Measurements from ENCODE around the gene FAT1.
"Not testable (repeated sequence)": the region's sequence is repeated elsewhere in the genome, so short reads cannot be mapped to it uniquely, and the experiment has no call there.

FAT1 gene

DNA sequence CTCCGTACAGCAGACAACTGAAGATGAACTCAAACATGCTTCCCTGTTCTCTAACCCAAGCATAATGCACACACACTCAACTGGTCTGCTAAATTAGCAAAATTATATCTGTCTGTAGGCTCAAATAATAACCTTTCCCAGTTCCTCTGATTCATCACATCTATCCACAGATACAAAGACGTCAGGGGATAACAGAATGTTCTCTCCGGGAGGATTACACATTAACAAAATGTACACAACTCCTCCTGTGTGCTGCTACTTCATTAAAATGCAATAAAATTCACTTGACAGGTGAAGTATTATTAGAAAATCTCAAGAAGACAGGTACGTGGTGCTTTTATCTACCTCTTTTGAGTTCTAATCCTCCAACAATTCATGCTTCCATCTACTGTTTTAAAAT lies 57.4 kb downstream of the FAT1 start:
- Mint-ChIP-seq H3K27ac (no peak overlapping the region), H3K4me1 (ENCODE audit: low read depth in 2 of 2) (no peaks in the 10 kb centered on the region), H3K27me3 (peaks cover 0 to 6% of the 10 kb centered on the region in 2 donors), H3K4me3 (no peak overlapping the region), H3K36me3 (ENCODE audit: insufficient read depth) (no peaks in the 10 kb centered on the region), H3K9me3 (no peaks in the 10 kb centered on the region)
- DNase-seq = no peak
- ATAC-seq (replicated peaks) = no peak

DNA sequence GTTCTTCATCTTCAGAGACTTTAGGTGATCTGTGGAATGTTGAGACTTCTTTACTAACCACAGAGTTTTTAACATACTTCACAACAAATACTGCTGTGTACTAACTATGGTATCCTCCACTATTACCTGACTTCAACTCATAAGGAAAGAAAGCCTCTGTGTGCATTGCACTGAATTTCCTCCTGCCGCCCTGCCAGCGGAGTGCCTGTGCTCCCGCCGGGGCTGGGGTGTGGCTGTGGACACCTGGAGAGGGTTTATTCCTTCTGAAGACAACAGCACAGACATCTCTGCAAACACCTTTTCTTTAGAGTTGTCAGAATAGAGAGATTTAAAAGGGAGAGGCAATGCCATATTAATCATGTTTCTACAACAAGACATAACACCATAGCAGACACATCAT lies 63.3 kb downstream of the FAT1 start:
- H3K4me1 Mint-ChIP-seq (ENCODE audit: low read depth in 2 of 2) = no peaks in the 10 kb centered on the region
- H3K9me3 Mint-ChIP-seq = no peaks in the 10 kb centered on the region
- H3K27me3 Mint-ChIP-seq = no peaks in the 10 kb centered on the region
- ATAC-seq (replicated peaks) (no peak), DNase-seq (no peak)
- no peak overlapping the region for H3K27ac Mint-ChIP-seq
- no peak overlapping the region for H3K4me3 Mint-ChIP-seq
- H3K36me3 Mint-ChIP-seq (ENCODE audit: insufficient read depth) = no peaks in the 10 kb centered on the region

DNA sequence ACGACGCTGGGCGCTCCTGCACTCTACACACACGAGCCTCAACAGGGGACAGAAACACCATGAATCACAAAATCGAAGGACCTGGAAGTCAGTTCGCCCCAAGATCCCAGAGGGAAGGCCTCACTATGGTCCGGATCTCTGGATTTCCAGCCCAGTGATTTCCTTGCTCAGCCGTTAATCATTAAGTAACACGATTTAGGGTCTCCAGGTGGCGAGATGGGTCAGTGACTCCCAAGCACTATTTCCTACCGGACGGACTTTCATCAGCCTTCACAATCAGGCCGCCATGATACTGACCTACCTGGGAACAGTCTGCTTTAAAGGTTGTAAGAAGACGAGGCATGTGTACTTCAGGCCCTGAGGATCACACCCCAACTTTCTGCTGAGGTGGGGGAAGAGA lies 63.7 kb downstream of the FAT1 start:
- ATAC-seq (replicated peaks) (no peak), DNase-seq (no peak)
- Mint-ChIP-seq H3K4me3 (no peak overlapping the region), H3K36me3 (ENCODE audit: insufficient read depth) (no peaks in the 10 kb centered on the region), H3K27ac (no peak overlapping the region), H3K27me3 (no peaks in the 10 kb centered on the region), H3K9me3 (no peaks in the 10 kb centered on the region), H3K4me1 (ENCODE audit: low read depth in 2 of 2) (no peaks in the 10 kb centered on the region)

DNA sequence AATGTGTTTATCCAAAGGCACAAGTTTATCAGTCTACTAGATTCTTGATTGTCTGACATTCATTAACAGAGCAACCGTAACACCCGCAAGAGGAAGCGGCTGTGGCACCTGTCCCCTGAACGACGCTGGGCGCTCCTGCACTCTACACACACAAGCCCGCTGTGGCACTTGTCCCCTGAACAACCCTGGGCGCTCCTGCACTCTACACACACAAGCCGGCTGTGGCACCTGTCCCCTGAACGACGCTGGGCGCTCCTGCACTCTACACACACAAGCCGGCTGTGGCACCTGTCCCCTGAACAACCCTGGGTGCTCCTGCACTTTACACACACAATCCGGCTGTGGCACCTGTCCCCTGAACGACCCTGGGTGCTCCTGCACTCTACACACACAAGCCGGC lies 64.2 kb downstream of the FAT1 start:
- H3K27me3 Mint-ChIP-seq; H3K4me1 Mint-ChIP-seq (ENCODE audit: low read depth in 2 of 2); H3K4me3 Mint-ChIP-seq; ATAC-seq (replicated peaks); H3K27ac Mint-ChIP-seq; H3K9me3 Mint-ChIP-seq; H3K36me3 Mint-ChIP-seq (ENCODE audit: insufficient read depth); DNase-seq: not testable (repeated sequence)

DNA sequence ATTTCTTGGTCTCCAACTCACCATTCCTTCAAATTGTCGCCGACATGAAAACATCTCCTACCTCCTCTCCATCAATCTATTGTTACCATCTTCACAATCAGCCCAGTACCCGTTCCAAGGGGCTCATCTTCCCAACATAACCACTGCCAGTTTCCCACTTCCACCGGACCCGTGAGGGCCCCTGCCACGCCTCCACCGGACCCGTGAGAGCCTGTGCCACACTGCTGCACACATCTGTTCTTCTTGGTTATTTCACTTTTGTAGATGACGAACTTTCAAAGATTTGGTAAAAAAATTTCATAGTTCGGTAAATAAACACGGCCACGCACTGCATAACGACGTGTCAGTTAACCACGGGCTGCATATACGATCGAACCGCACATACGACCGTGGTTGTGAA lies 65.0 kb downstream of the FAT1 start:
- Mint-ChIP-seq H3K4me1 (ENCODE audit: low read depth in 2 of 2) (no peaks in the 10 kb centered on the region), H3K4me3 (no peak overlapping the region), H3K36me3 (ENCODE audit: insufficient read depth) (no peaks in the 10 kb centered on the region), H3K27ac (no peak overlapping the region), H3K9me3 (peaks cover 6 to 8% of the 10 kb centered on the region in 2 donors), H3K27me3 (no peaks in the 10 kb centered on the region)
- DNase-seq (no peak), ATAC-seq (replicated peaks) (no peak)

DNA sequence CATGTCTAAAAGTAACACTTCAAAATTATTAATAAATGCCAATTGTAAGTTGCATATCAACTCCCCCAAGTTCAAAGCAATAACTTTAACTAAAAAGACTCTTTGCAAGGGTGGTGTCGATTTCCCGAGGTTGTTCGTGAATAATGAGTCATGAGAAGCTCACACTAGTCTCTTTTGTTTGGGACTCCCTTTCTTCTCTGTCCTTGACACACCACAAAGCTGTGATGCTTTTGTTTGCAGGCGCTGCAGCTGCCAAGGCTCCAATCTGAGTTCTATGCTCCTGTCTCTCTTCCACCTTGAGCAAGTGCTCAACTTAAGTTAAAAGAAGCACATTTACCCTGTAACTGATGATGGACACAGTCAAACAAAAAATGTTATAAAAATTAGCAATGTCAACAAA lies 65.9 kb downstream of the FAT1 start:
- H3K27me3 Mint-ChIP-seq = no peaks in the 10 kb centered on the region
- DNase-seq = no peak
- H3K4me3 Mint-ChIP-seq = no peak overlapping the region
- peaks cover 6 to 8% of the 10 kb centered on the region in 2 donors for H3K9me3 Mint-ChIP-seq
- no peaks in the 10 kb centered on the region for H3K36me3 Mint-ChIP-seq (ENCODE audit: insufficient read depth)
- no peak for ATAC-seq (replicated peaks)
- no peak overlapping the region for H3K27ac Mint-ChIP-seq
- no peaks in the 10 kb centered on the region for H3K4me1 Mint-ChIP-seq (ENCODE audit: low read depth in 2 of 2)

DNA sequence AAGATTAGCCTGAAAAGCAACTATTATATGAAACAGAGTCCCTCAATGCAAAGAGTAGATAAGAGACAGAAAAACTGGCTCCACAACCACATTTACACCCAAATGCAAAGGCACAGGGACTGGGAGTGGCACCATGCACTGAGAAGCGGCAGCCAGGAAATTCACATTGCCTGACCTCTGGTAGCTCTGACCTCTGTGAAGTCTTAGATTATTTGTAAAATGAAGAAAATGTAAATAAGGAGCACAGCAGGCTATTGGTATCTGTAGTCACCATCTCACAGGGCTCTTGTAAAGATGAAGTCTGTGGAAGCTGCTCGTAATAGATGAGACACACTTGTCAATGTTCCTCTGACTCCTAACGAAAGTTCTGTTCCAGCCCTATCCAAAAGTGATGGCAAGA lies 69.7 kb downstream of the FAT1 start:
- no peak for ATAC-seq (replicated peaks)
- peaks cover 8 to 12% of the 10 kb centered on the region in 2 donors for H3K9me3 Mint-ChIP-seq
- H3K36me3 Mint-ChIP-seq (ENCODE audit: insufficient read depth) = no peaks in the 10 kb centered on the region
- no peaks in the 10 kb centered on the region for H3K4me1 Mint-ChIP-seq (ENCODE audit: low read depth in 2 of 2)
- no peaks in the 10 kb centered on the region for H3K27me3 Mint-ChIP-seq
- no peak overlapping the region for H3K4me3 Mint-ChIP-seq
- no peak overlapping the region for H3K27ac Mint-ChIP-seq
- DNase-seq = no peak

DNA sequence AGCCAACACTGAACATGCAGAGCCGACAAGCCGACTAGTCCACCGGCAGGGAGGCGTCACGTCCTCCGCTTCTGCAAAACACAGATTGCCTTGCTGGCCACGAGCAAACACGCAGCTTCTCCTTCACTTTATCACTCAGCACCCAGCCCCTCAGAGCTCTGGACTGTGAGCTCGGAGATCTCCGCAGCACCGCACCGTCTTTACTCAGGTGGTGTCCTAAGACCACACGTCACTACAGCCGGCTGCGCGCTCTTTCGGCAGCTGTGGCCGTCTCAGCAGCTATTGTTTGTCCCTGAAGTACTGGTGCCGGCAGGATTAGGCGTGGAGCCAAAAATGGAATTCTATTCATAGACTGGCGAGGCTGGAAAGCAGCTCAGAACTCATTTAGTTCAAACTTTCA lies 72.0 kb downstream of the FAT1 start:
- no peak overlapping the region for H3K4me3 Mint-ChIP-seq
- H3K27ac Mint-ChIP-seq = no peak overlapping the region
- no peaks in the 10 kb centered on the region for H3K4me1 Mint-ChIP-seq (ENCODE audit: low read depth in 2 of 2)
- no peaks in the 10 kb centered on the region for H3K27me3 Mint-ChIP-seq
- peaks cover 8 to 12% of the 10 kb centered on the region in 2 donors for H3K9me3 Mint-ChIP-seq
- H3K36me3 Mint-ChIP-seq (ENCODE audit: insufficient read depth) = no peaks in the 10 kb centered on the region
- ATAC-seq (replicated peaks) (no peak), DNase-seq (no peak)

DNA sequence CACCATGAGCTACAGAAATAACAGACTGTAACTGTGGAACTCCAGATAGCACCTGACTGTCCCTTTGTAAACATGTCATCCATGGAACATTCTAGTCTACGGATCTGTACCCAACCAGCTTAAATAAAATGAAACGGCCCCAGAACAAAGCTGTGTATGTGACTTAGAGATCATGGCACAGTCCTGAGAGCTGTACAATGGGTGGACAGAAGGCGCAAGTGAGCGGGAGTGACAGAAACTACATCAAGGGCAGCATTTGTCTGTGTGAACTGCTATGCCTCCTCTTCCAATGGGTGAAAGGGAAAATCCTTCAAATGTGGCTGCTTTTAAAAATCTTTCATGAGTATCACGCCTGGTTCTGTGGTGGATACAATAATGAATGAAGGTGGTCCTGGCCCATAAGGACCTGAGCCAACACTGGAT lies 72.5 kb downstream of the FAT1 start:
- Mint-ChIP-seq H3K27me3 (no peaks in the 10 kb centered on the region), H3K4me1 (ENCODE audit: low read depth in 2 of 2) (no peaks in the 10 kb centered on the region), H3K4me3 (no peak overlapping the region), H3K9me3 (peaks cover 8 to 12% of the 10 kb centered on the region in 2 donors), H3K36me3 (ENCODE audit: insufficient read depth) (no peaks in the 10 kb centered on the region), H3K27ac (no peak overlapping the region)
- ATAC-seq (replicated peaks) = no peak
- DNase-seq = no peak

DNA sequence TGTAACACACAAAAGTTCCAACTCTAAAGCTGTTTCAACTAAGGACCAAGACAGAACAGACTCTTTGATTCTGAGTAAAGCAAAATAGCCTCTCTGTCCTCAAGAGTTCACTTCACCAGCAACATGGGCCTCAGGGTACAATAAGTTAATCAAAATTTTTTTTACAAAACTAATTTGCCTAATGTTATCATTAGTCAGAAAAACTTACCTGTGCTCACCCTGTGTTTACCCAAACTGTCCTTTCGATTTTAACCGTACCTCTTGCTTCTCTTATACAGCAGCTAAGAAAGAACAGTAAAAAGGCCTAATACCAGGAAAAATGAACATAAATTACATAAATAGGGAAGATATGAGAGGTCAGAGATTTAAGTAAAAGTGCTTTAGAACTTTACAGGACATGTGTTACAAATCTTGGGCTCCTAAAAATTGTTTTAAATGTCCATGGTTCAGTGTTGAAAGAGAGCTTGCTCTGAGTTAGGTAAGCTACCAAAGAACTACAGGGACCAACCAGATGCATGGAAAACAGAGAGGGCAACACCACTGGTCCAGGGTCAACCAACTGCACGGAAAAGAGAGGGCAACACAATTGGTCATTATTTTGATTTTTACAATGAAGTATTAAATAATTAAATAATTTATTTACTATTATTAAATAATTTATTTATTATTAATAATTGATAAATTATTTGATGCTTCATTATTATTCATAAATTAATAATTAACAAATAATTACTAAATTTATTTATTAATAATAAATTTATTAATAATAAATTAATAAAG lies 73.1 kb downstream of the FAT1 start:
- Mint-ChIP-seq H3K27ac (no peak overlapping the region), H3K4me3 (no peak overlapping the region), H3K4me1 (ENCODE audit: low read depth in 2 of 2) (no peaks in the 10 kb centered on the region), H3K27me3 (no peaks in the 10 kb centered on the region), H3K36me3 (ENCODE audit: insufficient read depth) (no peaks in the 10 kb centered on the region), H3K9me3 (peaks cover 8 to 14% of the 10 kb centered on the region in 2 donors)
- no peak for ATAC-seq (replicated peaks)
- DNase-seq = no peak

DNA sequence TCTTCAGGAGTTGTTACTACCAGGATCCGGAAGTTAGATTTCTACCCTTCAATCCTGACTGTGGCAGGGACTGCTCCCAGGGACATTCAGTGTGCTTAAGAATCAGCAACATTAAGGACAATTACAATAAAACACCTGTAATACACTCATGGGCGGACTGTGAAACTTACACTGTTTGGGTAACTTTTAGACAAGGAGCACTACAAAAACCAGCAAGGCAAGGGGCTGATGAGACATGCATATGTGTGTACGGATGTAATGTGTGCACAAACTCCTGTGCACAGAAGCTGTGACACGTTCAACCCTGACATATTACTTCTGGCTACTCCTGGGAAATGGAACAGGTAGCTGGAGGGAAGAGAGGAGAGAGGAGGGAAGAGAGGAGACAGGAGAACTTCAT lies 75.8 kb downstream of the FAT1 start:
- H3K4me3 Mint-ChIP-seq = no peak overlapping the region

DNA sequence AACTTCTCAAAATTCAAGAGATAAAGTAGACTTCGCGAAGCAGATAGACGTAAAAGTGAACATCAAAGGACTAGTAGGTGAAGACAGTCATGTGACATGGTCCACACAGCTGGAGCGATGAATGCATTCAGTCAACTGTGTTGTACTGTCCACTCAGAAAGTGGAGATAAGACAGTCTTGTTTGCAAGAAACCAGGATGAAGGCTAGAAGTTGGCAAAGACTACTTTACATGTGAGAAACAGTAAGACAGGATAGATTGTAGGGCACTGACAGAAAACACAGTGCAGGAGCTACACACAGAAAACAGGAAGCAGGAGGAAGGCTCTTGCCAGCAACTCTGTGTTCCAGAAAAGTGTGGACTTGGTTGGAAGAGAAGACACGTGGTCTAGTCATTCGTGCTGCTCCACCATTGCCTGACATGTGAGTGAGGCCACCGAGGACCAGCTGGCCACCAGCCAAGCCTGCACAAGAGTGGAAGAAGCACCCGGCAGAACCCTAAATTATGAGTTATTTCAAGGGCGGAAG lies 78.9 kb downstream of the FAT1 start:
- H3K4me3 Mint-ChIP-seq = no peak overlapping the region
- H3K4me1 Mint-ChIP-seq (ENCODE audit: low read depth in 2 of 2) = no peaks in the 10 kb centered on the region
- H3K27me3 Mint-ChIP-seq = peaks cover 0 to 6% of the 10 kb centered on the region in 2 donors
- H3K9me3 Mint-ChIP-seq = peaks cover 2 to 6% of the 10 kb centered on the region in 2 donors
- no peak overlapping the region for H3K27ac Mint-ChIP-seq
- H3K36me3 Mint-ChIP-seq (ENCODE audit: insufficient read depth) = no peaks in the 10 kb centered on the region
- DNase-seq = no peak
- ATAC-seq (replicated peaks) = no peak

More for the DNA sequence above, 75.8 kb downstream of the FAT1 start:
- Mint-ChIP-seq H3K27me3 (no peaks in the 10 kb centered on the region), H3K27ac (no peak overlapping the region), H3K36me3 (ENCODE audit: insufficient read depth) (no peaks in the 10 kb centered on the region), H3K4me1 (ENCODE audit: low read depth in 2 of 2) (no peaks in the 10 kb centered on the region), H3K9me3 (peaks cover 6 to 8% of the 10 kb centered on the region in 2 donors)
- no peak for ATAC-seq (replicated peaks)
- no peak for DNase-seq

DNA sequence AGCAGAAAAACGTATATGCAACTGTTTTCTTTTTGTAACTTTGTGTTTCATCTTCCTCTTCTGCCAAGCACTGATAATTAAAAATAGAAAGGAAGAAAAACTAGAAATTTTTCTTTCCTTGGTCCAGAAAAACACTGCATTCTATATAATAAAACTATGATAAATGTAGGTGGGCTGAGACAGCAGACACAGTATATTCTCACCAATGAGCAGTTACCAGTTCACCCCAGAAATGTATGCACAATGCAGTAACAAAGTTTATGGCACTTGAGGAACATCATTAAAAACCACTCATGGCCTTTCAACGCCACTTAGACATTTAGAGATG lies 79.4 kb downstream of the FAT1 start:
- no peak for ATAC-seq (replicated peaks)
- no peak for DNase-seq
- no peak overlapping the region for H3K27ac Mint-ChIP-seq
- H3K4me1 Mint-ChIP-seq (ENCODE audit: low read depth in 2 of 2) = no peaks in the 10 kb centered on the region
- no peak overlapping the region for H3K4me3 Mint-ChIP-seq
- peaks cover 0 to 6% of the 10 kb centered on the region in 2 donors for H3K27me3 Mint-ChIP-seq
- H3K36me3 Mint-ChIP-seq (ENCODE audit: insufficient read depth) = no peaks in the 10 kb centered on the region
- peaks cover 2 to 6% of the 10 kb centered on the region in 2 donors for H3K9me3 Mint-ChIP-seq

DNA sequence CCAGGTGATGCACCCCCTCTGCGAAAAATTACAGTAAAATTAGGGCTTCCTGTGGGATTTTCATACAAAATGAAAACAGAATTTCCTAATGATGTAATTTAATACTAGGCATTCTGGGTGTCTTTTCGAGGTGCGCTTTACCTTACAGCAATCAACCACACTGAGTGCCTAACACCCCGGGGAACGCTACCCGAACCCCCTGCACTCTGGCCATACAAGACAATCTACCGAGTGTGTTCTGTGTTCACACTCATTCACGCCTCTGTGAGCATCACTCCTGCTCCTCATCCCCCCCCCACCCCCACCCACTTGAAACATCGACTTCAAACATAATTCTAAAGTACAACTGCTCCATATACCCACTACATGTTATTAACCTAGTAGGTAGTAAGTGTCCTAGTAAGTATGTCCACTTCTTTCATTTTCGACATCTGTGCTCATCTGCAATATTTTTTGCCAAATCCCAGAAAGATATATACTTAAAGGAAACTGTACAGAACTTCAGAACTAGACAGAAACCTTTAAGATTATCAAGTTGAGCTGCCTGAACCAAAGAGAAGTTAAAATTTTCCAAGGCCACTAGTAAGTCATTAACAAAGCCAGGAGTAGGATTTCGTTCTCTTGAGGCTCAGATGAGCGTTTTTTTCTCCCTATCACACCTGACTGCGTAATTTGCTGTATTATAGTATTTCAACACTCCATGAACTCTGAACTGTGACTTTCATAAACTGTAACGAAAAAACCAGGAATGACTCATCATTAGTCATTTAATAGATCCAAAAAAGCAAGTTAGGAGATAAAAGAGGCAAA lies 80.0 kb downstream of the FAT1 start:
- no peak for DNase-seq

More for the DNA sequence above, 80.0 kb downstream of the FAT1 start:
- no peaks in the 10 kb centered on the region for H3K4me1 Mint-ChIP-seq (ENCODE audit: low read depth in 2 of 2)
- H3K36me3 Mint-ChIP-seq (ENCODE audit: insufficient read depth) = no peaks in the 10 kb centered on the region
- H3K4me3 Mint-ChIP-seq = no peak overlapping the region
- peaks cover 0 to 6% of the 10 kb centered on the region in 2 donors for H3K27me3 Mint-ChIP-seq
- ATAC-seq (replicated peaks) = no peak
- peaks cover 2 to 6% of the 10 kb centered on the region in 2 donors for H3K9me3 Mint-ChIP-seq
- H3K27ac Mint-ChIP-seq = no peak overlapping the region

Measured in effector memory CD8-positive, alpha-beta T cell (primary cell).